Measurements from ENCODE around the gene L3MBTL2.

L3MBTL2 gene

DNA sequence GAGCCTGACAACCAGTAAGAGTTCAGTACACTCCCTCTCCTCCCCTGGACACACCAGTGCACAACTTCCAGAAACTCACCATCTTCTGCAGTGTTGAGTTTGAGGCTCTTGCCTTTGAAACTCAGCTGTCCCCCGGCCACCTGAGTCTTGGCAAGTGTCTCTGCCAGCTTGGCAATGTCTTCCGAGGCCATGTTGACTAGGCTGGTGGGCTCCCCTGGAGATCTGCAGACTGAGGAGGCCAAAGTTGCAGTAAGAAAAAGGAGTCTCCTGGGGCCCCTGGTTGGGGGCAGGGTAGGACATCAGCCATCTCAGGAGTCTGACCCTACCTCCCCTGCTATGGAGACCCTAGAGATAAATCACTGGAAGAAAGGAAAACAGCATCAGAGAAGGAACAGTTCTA is 75.7 kb downstream of the L3MBTL2 start:
- TF ChIP-seq, protein P1, sequence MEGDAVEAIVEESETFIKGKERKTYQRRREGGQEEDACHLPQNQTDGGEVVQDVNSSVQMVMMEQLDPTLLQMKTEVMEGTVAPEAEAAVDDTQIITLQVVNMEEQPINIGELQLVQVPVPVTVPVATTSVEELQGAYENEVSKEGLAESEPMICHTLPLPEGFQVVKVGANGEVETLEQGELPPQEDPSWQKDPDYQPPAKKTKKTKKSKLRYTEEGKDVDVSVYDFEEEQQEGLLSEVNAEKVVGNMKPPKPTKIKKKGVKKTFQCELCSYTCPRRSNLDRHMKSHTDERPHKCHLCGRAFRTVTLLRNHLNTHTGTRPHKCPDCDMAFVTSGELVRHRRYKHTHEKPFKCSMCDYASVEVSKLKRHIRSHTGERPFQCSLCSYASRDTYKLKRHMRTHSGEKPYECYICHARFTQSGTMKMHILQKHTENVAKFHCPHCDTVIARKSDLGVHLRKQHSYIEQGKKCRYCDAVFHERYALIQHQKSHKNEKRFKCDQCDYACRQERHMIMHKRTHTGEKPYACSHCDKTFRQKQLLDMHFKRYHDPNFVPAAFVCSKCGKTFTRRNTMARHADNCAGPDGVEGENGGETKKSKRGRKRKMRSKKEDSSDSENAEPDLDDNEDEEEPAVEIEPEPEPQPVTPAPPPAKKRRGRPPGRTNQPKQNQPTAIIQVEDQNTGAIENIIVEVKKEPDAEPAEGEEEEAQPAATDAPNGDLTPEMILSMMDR (conservative IDR thresholded peaks at IDR 0.05) = no peak

More for the DNA sequence above, 75.7 kb downstream of the L3MBTL2 start:
- H3K27ac ChIP-seq = no peak overlapping the region

Data from VCaP (cell line).